ENCODE data around the gene MPIG6B. TPM values are rescaled to one million over a fixed set of nuclear protein-coding genes. Genes with fewer than 3 reads are reported as not detected.

Gene MPIG6B
- polyA plus RNA-seq, 6 donors from 2014 or later: 3.0 to 5.1 (median 3.7) TPM; not detected in 1

DNA sequence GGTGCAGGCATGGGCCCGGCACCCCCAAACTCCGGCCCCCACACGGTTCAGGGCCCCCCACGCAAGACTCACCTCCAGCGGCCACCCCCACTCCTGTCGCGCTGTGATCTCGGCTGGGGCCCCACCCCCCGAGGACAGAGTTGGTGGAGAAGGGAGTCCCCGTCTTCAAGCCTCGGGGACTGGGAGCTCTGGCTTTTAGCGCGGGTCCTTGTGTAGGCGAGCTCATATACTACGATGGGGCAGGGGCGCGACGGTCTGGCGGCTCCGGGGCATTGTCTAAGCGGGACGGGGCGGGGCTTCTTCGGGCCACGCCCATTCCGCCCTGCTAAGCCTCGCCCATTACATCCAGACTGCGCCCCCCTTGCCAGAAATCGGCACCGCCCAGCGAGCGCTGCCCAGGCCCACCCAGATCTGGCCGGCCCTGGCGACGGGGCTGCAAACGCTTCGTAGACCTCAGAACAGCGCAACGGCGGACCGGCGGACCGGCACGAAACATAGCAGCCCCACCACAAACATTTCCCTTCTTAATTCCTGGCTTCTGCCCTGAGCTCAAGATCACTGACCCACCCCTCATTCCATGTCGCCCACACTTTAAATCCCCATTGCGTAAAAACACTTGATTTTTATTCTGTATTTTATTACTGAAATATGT lies 6.9 kb downstream of the MPIG6B start:
- Mint-ChIP-seq H3K27ac (peak overlapping the region; percentile 86 to 98 (median 94)), H3K36me3 (peaks cover 15 to 40% of the 10 kb centered on the region in 2 donors), H3K9me3 (no peaks in the 10 kb centered on the region), H3K4me1 (peaks cover 57 to 75% (median 74%) of the 10 kb centered on the region in 3 donors), H3K4me3 (peak overlapping the region; percentile 91 to 100 (median 98)), H3K27me3 (no peaks in the 10 kb centered on the region)
- peak; percentile 79 for DNase-seq
- peak; percentile 50 to 53 for ATAC-seq (ENCODE audit: low read depth in 2 of 2)

- Mint-ChIP-seq H3K9me3 (no peaks in the 10 kb centered on the region), H3K36me3 (peaks cover 13 to 41% of the 10 kb centered on the region in 2 donors), H3K4me3 (peak overlapping the region; percentile 91 to 100 (median 98)), H3K27ac (peak overlapping the region; percentile 86 to 98 (median 94)), H3K4me1 (peaks cover 59 to 73% (median 72%) of the 10 kb centered on the region in 3 donors), H3K27me3 (no peaks in the 10 kb centered on the region)
- no peak for DNase-seq
- no peak for ATAC-seq (ENCODE audit: low read depth in 2 of 2)
Observed at GRCh38 chr6:31730631-31731086, 7.5 kb downstream of the MPIG6B start.

DNA sequence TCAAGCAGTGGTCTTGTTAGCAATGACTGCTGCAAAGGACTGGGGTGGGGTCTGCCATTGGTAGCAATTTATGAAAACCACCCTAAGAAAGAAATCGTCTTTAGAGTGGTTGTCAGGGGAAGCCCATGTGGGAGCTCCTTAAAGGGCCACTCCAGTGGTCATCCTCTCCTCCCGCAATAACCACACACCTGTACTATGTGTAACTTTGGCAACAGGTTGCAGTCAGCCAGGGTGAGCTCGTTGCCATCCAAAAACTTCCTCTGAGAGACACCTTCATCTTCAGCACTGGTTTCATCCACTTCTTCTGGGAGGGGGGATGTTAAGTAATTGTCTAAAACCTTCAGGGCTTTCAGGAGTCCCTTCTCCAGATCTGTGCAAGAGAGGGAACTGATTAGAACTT lies 8.9 kb downstream of the MPIG6B start:
- DNase-seq (no peak), ATAC-seq (ENCODE audit: low read depth in 2 of 2) (no peak)
- H3K9me3 Mint-ChIP-seq: no peaks in the 10 kb centered on the region
- peak overlapping the region in 2 of 6 donors; percentile 30 to 39 for H3K27ac Mint-ChIP-seq
- H3K4me1 Mint-ChIP-seq: peaks cover 58 to 67% (median 67%) of the 10 kb centered on the region in 3 donors
- H3K4me3 Mint-ChIP-seq: peak overlapping the region in 4 of 8 donors; percentile 20 to 91 (median 56)
- no peaks in the 10 kb centered on the region for H3K27me3 Mint-ChIP-seq
- H3K36me3 Mint-ChIP-seq: peaks cover 9 to 31% of the 10 kb centered on the region in 2 donors

GRCh38 chr6:31733734-31734133 lies 10.6 kb downstream of the MPIG6B start:
- ATAC-seq (ENCODE audit: low read depth in 2 of 2): no peak
- Mint-ChIP-seq H3K27ac (peak overlapping the region in 3 of 6 donors; percentile 73 to 99 (median 94)), H3K36me3 (peaks cover 9 to 27% of the 10 kb centered on the region in 2 donors), H3K4me1 (peaks cover 61 to 69% (median 69%) of the 10 kb centered on the region in 3 donors), H3K27me3 (no peaks in the 10 kb centered on the region), H3K4me3 (peak overlapping the region; percentile 94 to 99 (median 99)), H3K9me3 (no peaks in the 10 kb centered on the region)
- no peak for DNase-seq

GRCh38 chr6:31734247-31734820 lies 11.2 kb downstream of the MPIG6B start:
- H3K36me3 Mint-ChIP-seq: peaks cover 9 to 25% of the 10 kb centered on the region in 2 donors
- DNase-seq (no peak), ATAC-seq (ENCODE audit: low read depth in 2 of 2) (no peak)
- H3K4me1 Mint-ChIP-seq: peaks cover 61 to 69% (median 69%) of the 10 kb centered on the region in 3 donors
- H3K27ac Mint-ChIP-seq: peak overlapping the region; percentile 83 to 99 (median 95)
- no peaks in the 10 kb centered on the region for H3K9me3 Mint-ChIP-seq
- H3K27me3 Mint-ChIP-seq: no peaks in the 10 kb centered on the region
- H3K4me3 Mint-ChIP-seq: peak overlapping the region; percentile 94 to 99 (median 99)

DNA sequence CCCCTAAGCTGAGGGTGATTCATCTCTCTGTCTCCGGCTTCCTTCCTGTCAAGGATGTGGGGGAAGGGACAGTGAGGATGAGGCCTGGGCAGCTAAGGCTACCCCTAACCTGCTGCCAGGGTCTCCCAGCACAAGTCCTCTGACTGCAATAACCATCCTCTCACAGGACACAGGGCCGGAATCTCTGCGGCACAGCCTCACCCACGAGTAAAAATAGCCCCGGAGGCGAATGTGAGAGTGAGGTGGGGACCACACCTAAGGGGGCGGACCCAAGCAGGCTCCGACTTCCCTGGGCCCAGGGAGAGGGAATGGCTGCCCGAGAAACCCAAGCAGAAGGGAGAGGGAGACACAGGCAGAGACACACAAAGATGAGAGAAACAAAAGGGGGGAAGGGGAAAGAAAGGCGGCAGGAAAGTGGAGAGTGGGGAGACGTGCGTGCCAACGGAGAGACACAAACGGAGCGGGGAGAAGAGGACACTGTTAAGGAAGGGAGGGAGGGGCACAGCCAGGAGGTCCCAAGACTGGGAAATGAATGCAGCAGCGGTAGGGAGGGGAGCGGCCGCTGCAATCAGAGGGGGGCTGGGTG lies 11.7 kb downstream of the MPIG6B start:
- ATAC-seq (ENCODE audit: low read depth in 2 of 2): no peak
- peak overlapping the region; percentile 93 to 99 (median 97) for H3K27ac Mint-ChIP-seq
- peak overlapping the region; percentile 94 to 99 (median 99) for H3K4me3 Mint-ChIP-seq
- DNase-seq: peak; percentile 32
- H3K36me3 Mint-ChIP-seq: peaks cover 9 to 21% of the 10 kb centered on the region in 2 donors
- no peaks in the 10 kb centered on the region for H3K9me3 Mint-ChIP-seq
- peaks cover 65 to 73% (median 73%) of the 10 kb centered on the region in 3 donors for H3K4me1 Mint-ChIP-seq
- no peaks in the 10 kb centered on the region for H3K27me3 Mint-ChIP-seq

GRCh38 chr6:31736021-31736767 lies 13.0 kb downstream of the MPIG6B start, which contains the start of gene CLIC1:
CLIC1 (minus strand) TSS chr6:31736530; CDS start chr6:31736300, 230 bp downstream.
- Mint-ChIP-seq H3K4me1 (peaks cover 66 to 76% (median 71%) of the 10 kb centered on the region in 3 donors), H3K9me3 (no peaks in the 10 kb centered on the region), H3K27ac (peak within 1 kb of the TSS; percentile 94 to 100 (median 98)), H3K4me3 (peak within 1 kb of the TSS; percentile 94 to 99 (median 99)), H3K36me3 (peaks cover 9 to 21% of the 10 kb centered on the region in 2 donors), H3K27me3 (no peaks in the 10 kb centered on the region)
- ATAC-seq (ENCODE audit: low read depth in 2 of 2): peak; percentile 30 to 34
- peak; percentile 74 for DNase-seq

GRCh38 chr6:31736768-31737314 lies 13.7 kb downstream of the MPIG6B start:
- DNase-seq (no peak), ATAC-seq (ENCODE audit: low read depth in 2 of 2) (no peak)
- peak overlapping the region; percentile 94 to 100 (median 98) for H3K27ac Mint-ChIP-seq
- H3K4me3 Mint-ChIP-seq: peak overlapping the region; percentile 94 to 99 (median 99)
- no peaks in the 10 kb centered on the region for H3K9me3 Mint-ChIP-seq
- H3K36me3 Mint-ChIP-seq: peaks cover 9 to 21% of the 10 kb centered on the region in 2 donors
- no peaks in the 10 kb centered on the region for H3K27me3 Mint-ChIP-seq
- peaks cover 66 to 77% (median 71%) of the 10 kb centered on the region in 3 donors for H3K4me1 Mint-ChIP-seq

- DNase-seq (peak; percentile 25), ATAC-seq (ENCODE audit: low read depth in 2 of 2) (no peak)
- H3K27ac Mint-ChIP-seq: peak overlapping the region; percentile 94 to 100 (median 98)
- no peaks in the 10 kb centered on the region for H3K9me3 Mint-ChIP-seq
- H3K4me3 Mint-ChIP-seq: peak overlapping the region; percentile 94 to 99 (median 99)
- peaks cover 66 to 77% (median 71%) of the 10 kb centered on the region in 3 donors for H3K4me1 Mint-ChIP-seq
- H3K27me3 Mint-ChIP-seq: no peaks in the 10 kb centered on the region
- peaks cover 9 to 21% of the 10 kb centered on the region in 2 donors for H3K36me3 Mint-ChIP-seq
Observed at GRCh38 chr6:31737315-31737990, 14.3 kb downstream of the MPIG6B start.

DNA sequence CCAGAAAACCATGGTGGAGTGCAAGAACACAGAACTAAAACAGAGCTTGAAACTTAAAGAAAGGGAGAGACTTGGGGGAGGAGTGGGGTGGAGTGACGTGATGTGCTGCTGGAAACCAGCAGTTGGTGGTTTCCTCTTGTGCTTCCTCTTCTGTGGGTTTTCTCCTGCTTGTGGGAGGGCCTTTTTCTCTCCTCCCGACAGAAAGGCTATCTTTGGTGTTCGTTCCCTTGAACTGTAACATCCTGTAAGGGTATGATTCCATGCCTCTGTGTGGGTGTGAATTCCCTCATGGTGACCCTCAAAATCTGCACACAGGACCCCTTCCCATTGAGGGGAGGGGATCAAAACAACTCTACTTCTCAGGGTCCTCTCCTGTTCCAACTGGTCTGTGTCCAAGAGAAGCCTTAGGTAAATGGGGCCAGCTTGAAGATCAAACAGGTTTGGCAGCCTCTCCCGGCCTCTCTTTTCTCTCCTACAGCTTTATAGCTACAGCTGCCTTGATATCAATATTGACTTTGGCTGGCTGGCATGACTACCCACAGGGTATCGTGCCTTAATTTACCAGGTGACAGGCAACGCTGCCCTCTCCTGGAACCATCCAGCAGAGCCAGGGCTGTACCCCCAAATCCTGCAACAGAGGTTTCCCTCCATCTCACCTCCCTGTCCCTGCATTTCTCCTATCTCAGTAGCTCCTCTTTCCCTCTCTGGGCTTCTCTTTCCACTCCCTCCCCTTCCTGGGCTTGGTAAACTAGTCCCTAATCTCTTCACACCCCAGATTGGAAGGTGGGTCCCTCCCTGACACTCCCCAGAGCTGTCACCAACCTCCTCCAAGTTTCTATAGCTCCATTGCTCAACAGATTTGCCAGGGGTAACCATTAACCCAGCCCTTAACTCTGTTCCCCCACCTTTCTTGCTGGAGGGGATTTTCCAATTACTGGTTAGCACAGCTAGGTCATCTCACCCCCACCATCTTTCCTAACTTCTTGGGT lies 15.1 kb downstream of the MPIG6B start:
- peak; percentile 80 for DNase-seq
- peaks cover 6 to 16% of the 10 kb centered on the region in 2 donors for H3K36me3 Mint-ChIP-seq

DNA sequence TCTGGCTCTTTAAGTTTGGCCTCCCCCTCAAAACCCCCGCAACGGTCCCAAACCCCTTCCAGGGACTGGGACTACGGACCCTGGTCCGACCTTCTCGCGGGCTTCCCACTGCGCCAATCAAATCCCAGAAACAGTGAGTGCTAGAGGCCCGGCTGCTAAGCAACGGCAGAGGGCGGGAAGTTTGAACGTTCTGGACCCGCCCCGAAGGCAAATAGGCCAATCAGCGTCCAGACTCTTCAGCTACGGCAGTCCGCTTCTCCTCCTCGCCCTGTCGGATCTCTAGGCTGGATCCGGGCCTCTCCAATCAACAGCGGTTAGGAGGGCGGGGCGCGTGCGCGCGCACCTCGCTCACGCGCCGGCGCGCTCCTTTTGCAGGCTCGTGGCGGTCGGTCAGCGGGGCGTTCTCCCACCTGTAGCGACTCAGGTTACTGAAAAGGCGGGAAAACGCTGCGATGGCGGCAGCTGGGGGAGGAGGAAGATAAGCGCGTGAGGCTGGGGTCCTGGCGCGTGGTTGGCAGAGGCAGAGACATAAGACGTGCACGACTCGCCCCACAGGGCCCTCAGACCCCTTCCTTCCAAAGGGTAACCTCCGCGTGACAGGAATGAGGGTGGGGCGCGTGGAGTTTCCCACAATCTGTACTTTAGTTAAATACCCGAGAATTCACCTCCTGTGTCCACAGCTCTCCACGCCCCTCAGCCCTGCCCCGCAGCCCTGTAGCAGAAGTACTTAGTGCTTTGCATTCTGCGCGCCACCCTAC lies 16.6 kb downstream of the MPIG6B start, which contains the start of gene MSH5:
Gene MSH5 (plus strand): TSS at position 367 of the 758 bp plus-strand sequence. CDS start 462 bp downstream, outside the sequence.
- H3K4me3 Mint-ChIP-seq: peak within 1 kb of the TSS; percentile 94 to 100 (median 99)
- no peaks in the 10 kb centered on the region for H3K9me3 Mint-ChIP-seq
- H3K27ac Mint-ChIP-seq: peak within 1 kb of the TSS; percentile 94 to 100 (median 99)
- H3K4me1 Mint-ChIP-seq: peaks cover 54 to 59% (median 56%) of the 10 kb centered on the region in 3 donors
- ATAC-seq (ENCODE audit: low read depth in 2 of 2) (peak; percentile 84 to 88), DNase-seq (peak; percentile 94)
- peaks cover 4 to 12% of the 10 kb centered on the region in 2 donors for H3K36me3 Mint-ChIP-seq
- no peaks in the 10 kb centered on the region for H3K27me3 Mint-ChIP-seq

More for the DNA sequence above, 15.1 kb downstream of the MPIG6B start:
- ATAC-seq (ENCODE audit: low read depth in 2 of 2): peak; percentile 37 to 53
- peak overlapping the region; percentile 94 to 99 (median 99) for H3K4me3 Mint-ChIP-seq
- peak overlapping the region; percentile 94 to 100 (median 98) for H3K27ac Mint-ChIP-seq
- H3K9me3 Mint-ChIP-seq: no peaks in the 10 kb centered on the region
- H3K27me3 Mint-ChIP-seq: no peaks in the 10 kb centered on the region
- H3K4me1 Mint-ChIP-seq: peaks cover 66 to 75% (median 69%) of the 10 kb centered on the region in 3 donors

All from naive B cell (primary cell).